ENCODE results near the gene NKAIN1. TPM values are rescaled to one million over a fixed set of nuclear protein-coding genes. Genes with fewer than 3 reads are reported as not detected.

Gene NKAIN1
- total and polyA plus RNA-seq, 2 donors (not counting 3 experiments of a cell fraction or from before 2014, with no cell fraction given), result 0.29 to 0.40 TPM

DNA sequence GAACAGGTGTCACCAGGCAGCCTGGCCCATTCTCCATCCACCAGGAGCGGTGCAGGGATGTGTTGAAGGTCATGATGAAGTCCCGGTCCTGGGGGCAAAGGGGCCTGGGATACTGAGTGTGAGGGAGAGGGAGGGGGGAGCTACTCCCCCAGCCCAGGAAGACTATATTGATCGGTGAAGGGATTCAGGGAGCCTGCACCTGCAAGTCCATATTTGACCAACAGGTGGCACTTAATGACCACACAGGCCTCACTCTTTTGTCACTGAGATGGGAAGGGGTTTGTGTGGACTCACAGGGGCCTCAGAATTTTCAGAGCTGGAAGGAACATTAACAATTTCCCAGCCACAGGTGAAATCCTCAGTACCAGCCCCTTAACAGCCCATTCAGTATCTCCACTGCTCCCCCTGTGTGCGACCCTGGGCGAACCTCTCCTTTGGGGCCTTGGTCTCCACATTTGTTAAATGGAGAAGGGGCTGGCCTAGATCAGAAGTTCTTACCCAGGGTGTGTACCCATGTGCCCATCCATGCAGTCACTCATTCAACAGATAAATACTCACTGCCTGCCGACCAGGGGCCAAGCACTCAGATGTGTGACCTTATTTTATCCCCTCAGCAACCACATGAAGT lies 55.6 kb downstream of the NKAIN1 start:
- TF ChIP-seq FOS (IDR thresholded peaks at IDR 0.05; ENCODE audit: borderline replicate concordance, insufficient read depth, low read length) (no peak), POLR2AphosphoS5 (IDR thresholded peaks at IDR 0.05; ENCODE audit: insufficient read depth, low read depth, low read length) (no peak), GATA2 (IDR thresholded peaks at IDR 0.05; ENCODE audit: insufficient read depth, insufficient read length, low read depth, low read length) (no peak), JUN (IDR thresholded peaks at IDR 0.05; ENCODE audit: borderline replicate concordance, insufficient read depth, insufficient read length, low read depth) (no peak), EZH2 (IDR thresholded peaks at IDR 0.05; ENCODE audit: borderline replicate concordance, low read depth, low read length, severe bottlenecking) (no peak), POLR2A (IDR thresholded peaks at IDR 0.05; ENCODE audit: low read depth, low read length) (no peak)
- TF ChIP-seq, protein P1, sequence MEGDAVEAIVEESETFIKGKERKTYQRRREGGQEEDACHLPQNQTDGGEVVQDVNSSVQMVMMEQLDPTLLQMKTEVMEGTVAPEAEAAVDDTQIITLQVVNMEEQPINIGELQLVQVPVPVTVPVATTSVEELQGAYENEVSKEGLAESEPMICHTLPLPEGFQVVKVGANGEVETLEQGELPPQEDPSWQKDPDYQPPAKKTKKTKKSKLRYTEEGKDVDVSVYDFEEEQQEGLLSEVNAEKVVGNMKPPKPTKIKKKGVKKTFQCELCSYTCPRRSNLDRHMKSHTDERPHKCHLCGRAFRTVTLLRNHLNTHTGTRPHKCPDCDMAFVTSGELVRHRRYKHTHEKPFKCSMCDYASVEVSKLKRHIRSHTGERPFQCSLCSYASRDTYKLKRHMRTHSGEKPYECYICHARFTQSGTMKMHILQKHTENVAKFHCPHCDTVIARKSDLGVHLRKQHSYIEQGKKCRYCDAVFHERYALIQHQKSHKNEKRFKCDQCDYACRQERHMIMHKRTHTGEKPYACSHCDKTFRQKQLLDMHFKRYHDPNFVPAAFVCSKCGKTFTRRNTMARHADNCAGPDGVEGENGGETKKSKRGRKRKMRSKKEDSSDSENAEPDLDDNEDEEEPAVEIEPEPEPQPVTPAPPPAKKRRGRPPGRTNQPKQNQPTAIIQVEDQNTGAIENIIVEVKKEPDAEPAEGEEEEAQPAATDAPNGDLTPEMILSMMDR (IDR thresholded peaks at IDR 0.05; ENCODE audit: extremely low read depth in 1 of 2, insufficient read depth in 1 of 2, low read depth in 1 of 2, low read length in 2 of 2), result peak; percentile 67 to 80
- TF ChIP-seq, protein P2, sequence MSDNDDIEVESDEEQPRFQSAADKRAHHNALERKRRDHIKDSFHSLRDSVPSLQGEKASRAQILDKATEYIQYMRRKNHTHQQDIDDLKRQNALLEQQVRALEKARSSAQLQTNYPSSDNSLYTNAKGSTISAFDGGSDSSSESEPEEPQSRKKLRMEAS (IDR thresholded peaks at IDR 0.05; ENCODE audit: insufficient read depth, insufficient read length), result no peak
- CTCF ChIA-PET, result interaction anchor here (0.6 to 5.9 kb wide), 20 partner anchors 11 to 605 kb away, joined by 3 to 121 read pairs (median 6); partner anchors contain the start of genes FABP3, SNRNP40 and ZCCHC17
- H3K9me3 ChIP-seq (replicated peaks; ENCODE audit: control insufficient read depth, insufficient read depth, low read length), result no peaks in the 10 kb centered on the region
- POLR2A ChIA-PET, result no interaction called here
- no peak overlapping the region for H2AFZ ChIP-seq (ENCODE audit: low read depth, low read length)
- H4K20me1 ChIP-seq (replicated peaks; ENCODE audit: control insufficient read depth, extremely low read depth, insufficient read depth, low read length), result no peaks in the 10 kb centered on the region
- dilution Hi-C loops (cut with MboI; ENCODE audit: extremely low pct_ligation_motif_present, low sequenced_read_pairs) (no loop called here), intact Hi-C loops (cut with micrococcal nuclease) (loop anchor here (1.0 to 10.0 kb wide), 7 partner anchors 88 to 605 kb away; no protein-coding TSS in a partner anchor)
- no peaks in the 10 kb centered on the region for H3K9me1 ChIP-seq (replicated peaks; ENCODE audit: control insufficient read depth, extremely low read depth, insufficient read depth, low read length)
- H3K4me1 ChIP-seq (ENCODE audit: control insufficient read depth, extremely low read depth, insufficient read depth, low read length), result no peaks in the 10 kb centered on the region
- no peaks in the 10 kb centered on the region for H3K79me2 ChIP-seq (ENCODE audit: control insufficient read depth, insufficient read depth, low read length)
- FAIRE-seq, result peak; percentile 33
- H3K36me3 ChIP-seq (ENCODE audit: control insufficient read depth in 2 of 2, extremely low read depth in 1 of 2, insufficient read depth in 2 of 2, low read length in 2 of 2), result no peaks in the 10 kb centered on the region
- no peak overlapping the region for H3K4me2 ChIP-seq (ENCODE audit: insufficient read depth, low read length)
- H3K9ac ChIP-seq (replicated peaks; ENCODE audit: extremely low read depth, insufficient read depth, low read length), result no peak overlapping the region
- BruUV-seq (replicated peaks), result no TSS peak
- H3K4me3 ChIP-seq (replicated peaks in 1 of 3; ENCODE audit: insufficient read depth in 1 of 3, low read depth in 1 of 3, low read length in 3 of 3), result no peak overlapping the region
- H3K27ac ChIP-seq (ENCODE audit: insufficient read depth, low read depth, low read length), result no peak overlapping the region
- peaks cover 3 to 4% of the 10 kb centered on the region in 2 experiments for H3K27me3 ChIP-seq (ENCODE audit: control insufficient read depth in 2 of 2, insufficient read depth in 2 of 2, low read length in 2 of 2)
- DNase-seq (ENCODE audit: low read depth, low spot score), result peak; percentile 46
